GM21529 (cell line): Measurements from ENCODE around the gene FTL.

ENCODE experiments used
- ATAC-seq: cut with Tn5 transposase; IDR thresholded peaks from one replicate; pipeline ENCODE4 v1.9.1; 2021; ENCODE audit not compliant: unreplicated experiment

Gene FTL

DNA sequence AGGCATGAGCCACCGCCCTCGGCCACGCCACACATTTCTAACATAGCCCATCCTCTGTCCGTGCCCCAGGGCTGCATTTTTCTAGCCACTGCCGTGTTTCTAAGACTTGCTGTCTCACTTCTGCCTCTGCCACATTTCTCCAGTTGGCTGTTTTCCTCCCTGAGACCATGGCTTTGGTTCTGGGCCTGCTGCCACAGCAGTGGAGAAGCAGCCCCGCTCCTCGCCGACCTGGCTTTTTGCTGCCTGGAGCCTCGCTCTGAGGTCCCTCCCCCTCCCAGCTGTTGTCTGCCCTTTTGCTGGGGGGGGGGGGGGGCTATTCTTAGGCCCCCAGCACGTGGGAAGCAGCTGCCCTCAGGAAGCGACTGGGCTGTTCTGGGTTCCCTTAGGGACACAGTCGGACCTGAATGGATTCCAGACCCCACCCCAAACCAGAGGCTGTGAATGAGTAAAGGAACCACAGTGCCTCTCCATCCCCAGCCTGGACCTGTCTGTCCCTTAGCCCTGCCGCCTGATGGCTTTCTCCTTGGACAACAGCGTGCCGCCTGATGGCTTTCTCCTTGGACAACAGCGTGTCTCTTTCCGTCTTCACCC, 24.7 kb downstream of the FTL start:
- no peak for ATAC-seq

DNA sequence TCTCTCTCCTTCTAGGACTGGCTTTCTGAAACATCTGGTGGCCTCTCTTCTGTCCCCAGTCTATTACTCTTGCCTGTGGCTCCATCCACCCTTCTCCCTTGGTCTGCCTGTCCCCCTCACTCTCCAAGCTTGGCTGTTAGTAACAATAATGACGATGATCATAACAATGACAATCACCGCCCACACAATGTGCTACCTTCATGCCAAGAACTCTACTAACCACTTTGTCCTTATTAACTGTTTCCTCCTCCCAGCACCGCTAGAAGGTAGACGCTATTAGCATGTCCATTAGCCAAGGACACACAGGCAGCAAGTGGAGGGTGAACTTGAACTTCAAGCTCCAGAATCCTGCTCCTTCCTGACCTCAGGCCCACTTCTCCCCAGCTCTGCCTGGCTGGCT, 25.3 kb downstream of the FTL start:
- no peak for ATAC-seq

DNA sequence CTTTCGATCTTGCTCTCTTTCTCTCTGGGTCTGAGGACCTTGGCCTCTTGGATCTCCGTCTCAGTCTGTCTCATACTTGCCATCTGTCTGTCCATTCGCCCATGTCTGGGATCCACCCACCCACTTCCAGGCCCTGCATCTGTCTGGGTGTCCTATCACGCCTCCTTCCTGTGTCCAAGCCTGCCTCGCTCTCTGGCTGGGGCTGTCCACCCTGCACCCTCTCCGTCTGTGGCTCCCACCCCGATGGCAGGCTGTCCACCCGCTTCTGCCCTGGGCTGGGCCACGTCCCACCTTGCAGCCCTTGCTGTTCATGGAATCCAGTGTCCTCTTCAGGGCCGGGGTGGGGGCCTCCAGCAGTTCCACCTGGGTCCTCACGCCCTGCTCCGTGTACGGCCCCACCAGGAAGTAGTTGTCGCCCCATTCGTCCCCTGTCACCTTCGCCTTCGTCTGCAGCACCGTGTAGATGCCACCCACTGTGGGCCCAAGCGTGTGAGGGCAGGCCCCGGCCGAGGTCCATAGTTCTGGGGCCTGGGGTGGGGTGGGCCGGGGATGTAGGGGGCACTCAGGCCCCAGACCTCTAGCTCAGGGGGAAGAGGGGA, 26.0 kb downstream of the FTL start:
- no peak for ATAC-seq

DNA sequence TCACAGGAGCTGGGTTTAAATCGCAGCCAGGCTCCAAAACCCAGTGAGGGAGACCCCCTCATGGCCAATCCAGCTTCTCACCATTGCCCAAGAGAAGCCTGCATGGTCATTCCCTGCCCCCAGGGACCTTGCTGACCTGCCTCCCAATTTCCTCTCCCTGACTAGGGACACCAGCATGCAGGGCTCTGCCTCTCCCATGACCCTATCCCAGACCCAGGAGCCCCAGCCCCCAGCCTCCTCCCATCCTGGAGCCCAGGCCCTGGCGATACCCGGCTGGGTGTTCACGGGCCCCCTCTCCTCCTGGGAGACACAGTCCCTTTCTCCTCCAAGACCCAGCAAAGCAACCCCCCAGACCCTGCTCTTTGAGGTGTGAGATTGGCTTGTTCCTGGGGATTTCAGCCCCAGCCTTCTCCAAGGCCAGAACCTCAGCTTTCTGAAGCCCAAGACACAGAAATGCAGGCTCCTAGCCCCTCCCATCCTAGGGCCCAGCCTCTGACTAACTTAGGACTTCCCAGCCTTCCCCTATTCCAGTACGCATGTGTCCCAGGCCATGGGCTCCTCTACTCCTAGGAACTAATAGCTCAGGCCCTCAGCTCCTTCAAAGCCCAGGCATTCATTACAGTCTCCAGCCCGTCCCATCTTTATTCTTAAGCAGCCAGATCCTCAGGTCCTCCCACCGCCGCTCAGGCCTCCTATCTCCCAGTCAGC, 26.9 kb downstream of the FTL start:
- ATAC-seq = no peak

- ATAC-seq = peak; percentile 5
Measured at GRCh38 chr19:48992581-48993174, 27.6 kb downstream of the FTL start.

DNA sequence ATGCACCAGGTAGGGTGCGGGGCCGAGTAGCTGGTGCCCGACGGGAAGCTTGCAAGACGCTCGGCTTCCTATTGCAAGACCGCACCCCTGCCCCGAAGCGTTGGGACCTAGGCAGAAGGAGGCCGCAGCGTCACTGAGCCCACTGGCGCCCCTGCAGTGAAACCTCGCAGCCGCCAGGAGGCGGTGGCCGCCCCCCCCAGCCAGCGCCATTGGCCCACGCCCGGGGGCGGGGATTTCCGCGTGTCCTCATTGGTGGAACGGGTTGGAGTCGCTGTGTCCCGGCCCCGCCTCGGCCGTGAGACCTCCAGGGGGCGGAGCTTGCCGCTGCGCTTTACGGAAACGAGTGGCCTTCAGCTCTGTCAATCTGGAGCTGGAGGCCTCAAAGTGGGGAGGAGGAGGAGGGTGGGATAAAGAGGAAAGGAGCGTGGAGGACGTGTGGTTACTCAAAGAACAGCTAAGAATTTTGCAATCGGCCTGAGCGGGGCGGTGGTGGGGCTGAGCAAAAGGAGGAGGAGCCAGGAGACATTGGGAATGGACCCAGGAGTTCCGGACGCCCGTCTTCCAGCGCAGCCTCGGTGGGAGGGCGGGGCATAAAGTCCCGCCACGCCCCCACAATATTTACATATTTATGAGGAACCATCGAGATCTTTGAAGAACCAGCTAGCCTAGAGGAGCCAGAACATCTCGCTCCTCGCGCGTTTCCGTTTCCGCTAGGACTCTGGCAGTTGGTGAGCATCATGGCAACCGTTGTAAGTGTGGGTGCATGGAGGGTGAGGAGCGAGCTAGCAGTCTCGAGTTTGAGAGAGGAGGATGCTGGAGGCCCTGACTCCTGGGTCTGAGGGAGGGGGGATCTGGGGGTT, 28.3 kb downstream of the FTL start, which contains the start of the genes GYS1 and RUVBL2:
TSS of gene GYS1 (minus strand) at position 135 of the 860 bp plus-strand sequence. CDS start 197 bp downstream, outside the sequence.
TSS of gene RUVBL2 (plus strand) at position 713 of the 860 bp plus-strand sequence. CDS start at position 738, 25 bp downstream.
- ATAC-seq = peak; percentile 86

DNA sequence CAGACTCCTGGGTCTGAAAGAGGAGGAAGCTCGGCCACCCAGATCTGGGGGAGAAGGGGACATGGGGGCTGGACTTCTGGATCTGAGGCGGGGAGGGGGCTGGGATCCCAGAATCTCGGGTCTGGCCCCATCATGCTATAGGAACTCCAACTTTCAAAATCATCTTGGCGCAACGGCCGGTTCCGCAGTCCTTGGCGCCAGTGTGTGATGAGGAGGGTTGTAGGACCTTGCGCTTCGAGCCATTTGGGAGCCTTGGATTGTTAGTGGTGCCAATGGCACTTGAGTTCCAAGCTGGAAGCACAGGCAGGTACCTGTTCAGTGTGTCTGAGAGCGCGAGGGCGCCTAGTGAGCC, 28.9 kb downstream of the FTL start:
- no peak for ATAC-seq

GRCh38 chr19:48997972-48998371, 32.9 kb downstream of the FTL start:
- no peak for ATAC-seq

DNA sequence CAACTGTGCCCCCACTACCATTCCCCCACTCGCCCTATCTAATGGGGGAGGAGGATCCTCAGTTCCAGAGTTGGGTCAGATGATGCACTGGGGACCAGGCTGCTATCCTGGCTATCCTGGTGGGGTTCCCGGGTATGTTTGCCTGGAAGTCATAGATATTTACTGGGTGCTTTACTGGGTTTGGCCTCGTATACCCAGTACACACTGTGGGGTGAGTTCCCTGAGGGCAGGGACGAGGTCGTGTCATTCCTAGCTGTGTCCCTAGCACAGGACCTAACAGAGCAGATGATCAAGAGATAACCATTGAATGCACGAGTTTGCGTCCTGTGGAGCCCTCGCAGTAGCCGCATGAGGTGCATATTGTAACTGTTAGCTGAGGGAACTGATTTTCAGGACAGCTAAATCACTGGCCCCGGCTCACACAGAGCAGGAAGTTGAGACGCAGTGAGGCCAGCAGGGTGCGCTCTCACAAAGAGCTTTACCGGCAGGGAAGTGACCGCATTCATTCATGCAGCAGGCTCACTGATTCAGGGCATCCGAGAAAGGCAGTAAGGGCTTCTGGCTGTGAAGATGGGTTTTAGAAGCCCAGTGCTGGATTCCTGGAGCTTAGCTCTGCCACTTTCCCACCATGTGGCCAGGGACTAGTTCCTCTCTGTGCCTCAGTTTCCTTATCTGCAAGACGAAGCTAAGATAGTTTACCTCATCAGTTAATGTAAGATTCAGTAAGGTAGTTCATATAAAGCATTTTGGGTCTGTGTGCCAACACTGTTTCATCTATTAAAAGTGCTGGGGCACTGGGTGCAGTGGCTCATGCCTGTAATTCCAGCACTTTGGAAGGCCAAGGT, 34.6 kb downstream of the FTL start:
- no peak for ATAC-seq

- ATAC-seq = no peak
Measured at GRCh38 chr19:49004133-49004532, 39.0 kb downstream of the FTL start.

DNA sequence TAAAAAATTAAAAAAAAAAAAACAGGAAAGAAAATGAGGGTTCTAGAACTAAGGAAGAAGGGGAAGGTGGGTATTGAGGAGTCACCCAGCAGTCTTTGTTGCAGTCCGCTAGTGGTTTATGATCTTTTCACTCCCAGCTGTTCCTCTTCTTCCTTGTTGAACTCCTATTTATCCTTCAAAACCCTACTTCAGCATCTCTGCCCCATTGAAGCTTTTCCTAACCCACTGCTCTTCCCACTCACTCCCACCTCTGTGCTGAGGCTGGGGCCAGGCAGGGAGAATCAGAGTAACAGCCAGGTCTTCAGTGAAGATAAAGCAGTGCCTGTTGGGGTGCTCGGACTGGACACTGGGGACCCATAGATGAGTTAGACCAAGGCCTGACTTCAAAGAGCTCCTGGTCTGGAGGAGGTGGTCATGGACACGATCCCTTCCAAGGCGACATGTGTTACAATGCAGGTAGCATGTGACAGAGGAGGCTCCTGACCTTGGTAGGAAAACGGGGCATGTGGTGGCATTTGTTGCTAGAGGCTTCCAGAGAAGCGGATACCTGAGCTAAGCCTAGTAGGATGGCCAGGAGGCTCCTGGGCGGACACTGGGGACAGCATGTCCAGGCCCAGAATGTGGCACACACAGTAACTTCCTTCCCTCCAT, 40.0 kb downstream of the FTL start:
- no peak for ATAC-seq

- ATAC-seq = no peak
Measured at GRCh38 chr19:49006905-49007304, 41.8 kb downstream of the FTL start.

- ATAC-seq = no peak
Measured at GRCh38 chr19:49009828-49010227, 44.7 kb downstream of the FTL start.

DNA sequence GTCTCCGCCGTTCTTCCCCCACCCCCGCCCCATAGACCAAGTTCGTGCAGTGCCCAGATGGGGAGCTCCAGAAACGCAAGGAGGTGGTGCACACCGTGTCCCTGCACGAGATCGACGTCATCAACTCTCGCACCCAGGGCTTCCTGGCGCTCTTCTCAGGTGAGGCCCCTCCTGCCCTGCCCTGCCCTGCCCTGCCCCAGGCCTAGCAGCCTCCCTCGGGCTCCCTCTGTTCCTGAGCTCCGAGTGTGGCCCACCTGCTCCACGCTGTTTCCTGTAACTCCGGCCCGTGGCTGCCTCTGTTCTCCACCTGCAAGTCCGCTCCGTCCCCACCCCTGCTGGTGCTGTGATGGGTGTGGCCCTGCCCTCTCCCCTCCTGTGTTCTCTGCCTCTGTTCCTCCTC, 45.3 kb downstream of the FTL start:
- ATAC-seq = no peak

GRCh38 chr19:49011194-49011593, 46.1 kb downstream of the FTL start:
- no peak for ATAC-seq

GRCh38 chr19:49014123-49014869, 49.2 kb downstream of the FTL start:
- no peak for ATAC-seq

GRCh38 chr19:49014870-49015255, 49.8 kb downstream of the FTL start:
- no peak for ATAC-seq

DNA sequence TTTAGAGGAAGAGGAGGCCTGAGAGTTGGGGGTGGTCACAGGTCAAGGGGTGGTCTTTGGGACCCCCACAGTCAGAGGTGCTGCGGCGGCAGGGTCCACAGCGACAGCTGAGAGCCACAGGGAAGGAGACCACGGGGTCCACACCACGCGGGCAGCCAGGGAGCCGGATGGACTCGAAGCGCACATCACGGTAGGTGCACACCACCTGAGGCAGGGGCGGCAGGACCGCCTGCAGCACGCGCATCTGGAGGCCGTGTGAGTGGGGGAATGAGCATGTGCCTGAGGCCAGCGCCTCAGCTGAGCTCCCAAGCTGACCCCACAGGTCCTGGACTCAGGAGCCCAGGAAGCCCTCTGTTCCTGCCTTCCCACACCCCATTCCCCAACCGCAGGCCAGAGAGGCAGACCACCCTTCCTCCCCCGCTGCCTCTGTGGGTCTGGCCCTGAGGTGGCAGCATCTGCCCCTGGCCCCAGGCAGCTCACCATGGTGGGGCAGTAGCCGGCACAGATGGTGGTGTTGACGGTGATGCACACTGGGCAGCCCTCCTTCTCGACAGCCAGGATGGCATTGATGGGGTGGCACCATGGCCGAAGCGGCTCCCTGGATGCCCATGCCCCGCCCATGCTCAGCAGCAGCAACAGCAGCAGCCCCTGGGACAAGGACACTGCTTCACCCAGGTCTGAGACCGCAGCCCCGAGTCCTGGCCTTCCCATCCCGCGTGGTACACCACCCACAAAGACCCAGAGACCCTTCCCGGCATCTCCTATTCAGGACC, 51.1 kb downstream of the FTL start:
- no peak for ATAC-seq
